ENCODE data around the gene TESK1. TPM values are rescaled to one million over a fixed set of nuclear protein-coding genes. Genes with fewer than 3 reads are reported as not detected.

TESK1 gene
- total and polyA plus RNA-seq, 2 of the 8 experiments (the other 6 are each of a cell fraction or from before 2014, with no cell fraction given), result 13.5 to 13.9 TPM

GRCh38 chr9:35658968-35659220, 53.8 kb downstream of the TESK1 start (continued):
- TF ChIP-seq CEBPB (IDR thresholded peaks at IDR 0.05; ENCODE audit: low read depth, low read length), result no peak
